Stimulated activated CD8-positive, alpha-beta memory T cell treated with anti-CD3 and anti-CD28 coated beads, Interleukin-7, amount 100 ng/mL, for 4 hours (primary cell): ENCODE data around the gene NRF1.

ENCODE experiments used
- DNase-seq, 2 donors: peaks; one replicate each; pipeline ENCODE4 v3.0.0-alpha.2; 2020; ENCODE audit warnings: low read depth in 2 of 2

The NRF1 gene

GRCh38 chr7:129801882-129802281, 190.4 kb downstream of the NRF1 start:
- no peak for DNase-seq

GRCh38 chr7:129803546-129804081, 192.1 kb downstream of the NRF1 start:
- DNase-seq: no peak

GRCh38 chr7:129804111-129804889, 192.8 kb downstream of the NRF1 start:
- no peak for DNase-seq

GRCh38 chr7:129804890-129805719, 193.6 kb downstream of the NRF1 start:
- DNase-seq: no peak
